LoVo (cell line): ENCODE results near the gene ACOT11.
A peak's percentile ranks its signal among the peaks of the same experiment; 100 is the strongest.

ENCODE experiments used
- DNase-seq: peaks from one replicate; pipeline ENCODE4 v3.0.0-alpha.2; 2016; ENCODE audit warnings: low spot score

The ACOT11 gene

GRCh38 chr1:54645806-54646676, 98.0 kb downstream of the ACOT11 start:
- DNase-seq: no peak

GRCh38 chr1:54649130-54649898, 101.3 kb downstream of the ACOT11 start:
- DNase-seq: peak; percentile 64

GRCh38 chr1:54649921-54650320, 101.9 kb downstream of the ACOT11 start:
- DNase-seq: no peak

GRCh38 chr1:54650417-54650816, 102.4 kb downstream of the ACOT11 start:
- DNase-seq: no peak

GRCh38 chr1:54651608-54652007, 103.6 kb downstream of the ACOT11 start:
- no peak for DNase-seq

GRCh38 chr1:54652168-54652567, 104.1 kb downstream of the ACOT11 start:
- DNase-seq: no peak

- DNase-seq: no peak
Observed at GRCh38 chr1:54653036-54653435, 105.0 kb downstream of the ACOT11 start.

GRCh38 chr1:54658164-54658913, 110.3 kb downstream of the ACOT11 start:
- DNase-seq: no peak
